ENCODE data around the gene ARHGAP27.
"Not testable (repeated sequence)": the region's sequence is repeated elsewhere in the genome, so short reads cannot be mapped to it uniquely, and the experiment has no call there.

- not testable (repeated sequence) for TF ChIP-seq POLR2A, TAF1, POLR2AphosphoS5, SPI1, POU2F2 (IDR thresholded peaks at IDR 0.05; ENCODE audit: low read depth, low read length)
These were observed 39.6 kb upstream of the ARHGAP27 start for GRCh38 chr17:45472249-45472648.

All from GM12891 (cell line).